Inflammatory macrophage treated with lipopolysaccharide for 4 hours (primary cell): ENCODE results near the gene CCDC149.

ENCODE experiments used
- DNase-seq: peaks from one replicate; pipeline ENCODE4 v3.0.0-alpha.2; 2020

The CCDC149 gene

GRCh38 chr4:24877868-24878635 is 34.8 kb downstream of the CCDC149 start:
- no peak for DNase-seq

GRCh38 chr4:24876431-24876830 is 36.4 kb downstream of the CCDC149 start:
- DNase-seq = no peak

GRCh38 chr4:24872720-24873119 is 40.1 kb downstream of the CCDC149 start:
- DNase-seq = no peak

GRCh38 chr4:24871210-24871609 is 41.6 kb downstream of the CCDC149 start:
- no peak for DNase-seq

GRCh38 chr4:24867766-24868296 is 45.0 kb downstream of the CCDC149 start:
- DNase-seq = no peak

- no peak for DNase-seq
These were observed 45.6 kb downstream of the CCDC149 start for GRCh38 chr4:24867251-24867650.

GRCh38 chr4:24865401-24865800 is 47.4 kb downstream of the CCDC149 start:
- DNase-seq = no peak

- no peak for DNase-seq
These were observed 49.0 kb downstream of the CCDC149 start for GRCh38 chr4:24863799-24864198.

- DNase-seq = no peak
These were observed 50.6 kb downstream of the CCDC149 start for GRCh38 chr4:24862073-24862751.

GRCh38 chr4:24858550-24858949 is 54.3 kb downstream of the CCDC149 start:
- DNase-seq = no peak

GRCh38 chr4:24858026-24858425 is 54.8 kb downstream of the CCDC149 start:
- no peak for DNase-seq

GRCh38 chr4:24856586-24856985 is 56.3 kb downstream of the CCDC149 start:
- no peak for DNase-seq

GRCh38 chr4:24855741-24856140 is 57.1 kb downstream of the CCDC149 start:
- no peak for DNase-seq

GRCh38 chr4:24853142-24853541 is 59.7 kb downstream of the CCDC149 start:
- DNase-seq = no peak

GRCh38 chr4:24850674-24851073 is 62.2 kb downstream of the CCDC149 start:
- no peak for DNase-seq

GRCh38 chr4:24849756-24850155 is 63.1 kb downstream of the CCDC149 start:
- no peak for DNase-seq

GRCh38 chr4:24849351-24849750 is 63.5 kb downstream of the CCDC149 start:
- no peak for DNase-seq

GRCh38 chr4:24846716-24847115 is 66.1 kb downstream of the CCDC149 start:
- DNase-seq = no peak

- no peak for DNase-seq
These were observed 66.9 kb downstream of the CCDC149 start for GRCh38 chr4:24845902-24846301.

- no peak for DNase-seq
These were observed 67.7 kb downstream of the CCDC149 start for GRCh38 chr4:24845132-24845531.

- no peak for DNase-seq
These were observed 69.7 kb downstream of the CCDC149 start for GRCh38 chr4:24843096-24843495.

- no peak for DNase-seq
These were observed 70.5 kb downstream of the CCDC149 start for GRCh38 chr4:24842356-24842755.

GRCh38 chr4:24840826-24841543 is 71.9 kb downstream of the CCDC149 start:
- DNase-seq = no peak

- DNase-seq = no peak
These were observed 72.5 kb downstream of the CCDC149 start for GRCh38 chr4:24840362-24840761.
